PC-9 (cell line): ENCODE measurements around the gene MED26.

Experiments
- EZH2 ChIP-seq: fragments of 200-600 bp; sonication (generic); IDR thresholded peaks from 2 replicates; pipeline ENCODE4 v1.8.0; 2017; ENCODE audit warnings: antibody characterized with exemption, low read depth
- TF ChIP-seq, protein P1 (sequence below): fragments of 200-600 bp; sonication (generic); conservative IDR thresholded peaks from 2 replicates; pipeline ENCODE4 v1.6.1; 2017; ENCODE audit warnings: mixed run types, antibody characterized with exemption, mild to moderate bottlenecking, moderate library complexity

DNA sequence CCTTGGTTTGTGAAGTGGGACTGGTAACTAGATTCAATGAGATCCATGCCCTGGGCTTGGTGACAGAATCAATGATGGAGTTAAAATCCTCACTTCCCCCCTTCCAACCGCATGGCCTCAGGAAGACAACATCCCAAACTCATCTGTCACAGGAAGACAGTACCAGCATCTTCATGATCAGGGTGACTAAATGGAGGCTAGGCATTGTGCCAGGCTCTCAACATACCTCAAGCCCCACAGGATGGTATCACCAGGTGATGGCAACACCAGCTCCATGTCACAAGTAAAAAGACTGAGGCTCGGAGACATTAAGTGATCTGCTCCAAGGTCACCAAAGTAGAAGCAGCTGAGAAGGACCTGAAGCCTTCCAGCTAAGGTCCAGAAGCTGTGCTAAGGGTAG lies 14.2 kb downstream of the MED26 start:
- TF ChIP-seq EZH2, result no peak
- TF ChIP-seq, protein P1, sequence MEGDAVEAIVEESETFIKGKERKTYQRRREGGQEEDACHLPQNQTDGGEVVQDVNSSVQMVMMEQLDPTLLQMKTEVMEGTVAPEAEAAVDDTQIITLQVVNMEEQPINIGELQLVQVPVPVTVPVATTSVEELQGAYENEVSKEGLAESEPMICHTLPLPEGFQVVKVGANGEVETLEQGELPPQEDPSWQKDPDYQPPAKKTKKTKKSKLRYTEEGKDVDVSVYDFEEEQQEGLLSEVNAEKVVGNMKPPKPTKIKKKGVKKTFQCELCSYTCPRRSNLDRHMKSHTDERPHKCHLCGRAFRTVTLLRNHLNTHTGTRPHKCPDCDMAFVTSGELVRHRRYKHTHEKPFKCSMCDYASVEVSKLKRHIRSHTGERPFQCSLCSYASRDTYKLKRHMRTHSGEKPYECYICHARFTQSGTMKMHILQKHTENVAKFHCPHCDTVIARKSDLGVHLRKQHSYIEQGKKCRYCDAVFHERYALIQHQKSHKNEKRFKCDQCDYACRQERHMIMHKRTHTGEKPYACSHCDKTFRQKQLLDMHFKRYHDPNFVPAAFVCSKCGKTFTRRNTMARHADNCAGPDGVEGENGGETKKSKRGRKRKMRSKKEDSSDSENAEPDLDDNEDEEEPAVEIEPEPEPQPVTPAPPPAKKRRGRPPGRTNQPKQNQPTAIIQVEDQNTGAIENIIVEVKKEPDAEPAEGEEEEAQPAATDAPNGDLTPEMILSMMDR, result no peak
